HepG2 (cell line): ENCODE data around the gene C9orf50. TPM values are rescaled to one million over a fixed set of nuclear protein-coding genes. Genes with fewer than 3 reads are reported as not detected.
A peak's percentile ranks its signal among the peaks of the same experiment; 100 is the strongest.

Source experiments
- BATF2 ChIP-seq: sonication (generic); formaldehyde crosslinking; IDR thresholded peaks from 2 replicates; pipeline ENCODE4 v1.8.0; 2022; ENCODE audit warnings: mild to moderate bottlenecking, missing genetic modification reagents, moderate library complexity
- HDAC1 ChIP-seq: sonication (generic); formaldehyde crosslinking; IDR thresholded peaks from 2 replicates; pipeline ENCODE4 v1.5.1; 2020; ENCODE audit warnings: mild to moderate bottlenecking, missing genetic modification reagents
- HMGXB4 ChIP-seq, 2 experiments: sonication (generic) in 1 of 2; formaldehyde crosslinking in 1 of 2; IDR thresholded peaks; 2 replicates each; pipeline versions ENCODE4 v1.4.0 to v1.6.1; 2018 to 2020; ENCODE audit warnings: missing genetic modification reagents in 2 of 2, borderline replicate concordance in 1 of 2, low read depth in 1 of 2, mild to moderate bottlenecking in 1 of 2, missing biosample characterization in 1 of 2
- KAT7 ChIP-seq: IDR thresholded peaks from 2 replicates; pipeline ENCODE4 v1.6.1; 2018; ENCODE audit warnings: borderline replicate concordance, missing compliant biosample characterization
- MAFK ChIP-seq, 2 experiments: IDR thresholded peaks in 1 of 2; conservative IDR thresholded peaks in 1 of 2; 2 replicates each; pipeline ENCODE4 v1.6.1; 2011; ENCODE audit warnings: improper control_type of control experiment in 2 of 2, low read length in 2 of 2
- MIXL1 ChIP-seq: IDR thresholded peaks from 2 replicates; pipeline ENCODE4 v1.6.1; 2016
- MXD1 ChIP-seq: sonication (generic); formaldehyde crosslinking; IDR thresholded peaks from 2 replicates; pipeline ENCODE4 v1.4.0; 2020; ENCODE audit warnings: mild to moderate bottlenecking, missing genetic modification reagents
- NFIB ChIP-seq: sonication (generic); formaldehyde crosslinking; IDR thresholded peaks from 2 replicates; pipeline ENCODE4 v1.9.0; 2021; ENCODE audit warnings: missing genetic modification reagents, mild to moderate bottlenecking, borderline replicate concordance
- NFYC ChIP-seq: IDR thresholded peaks from 2 replicates; pipeline ENCODE4 v1.6.1; 2016; ENCODE audit warnings: missing genetic modification reagents, missing compliant biosample characterization
- PATZ1 ChIP-seq: sonication (generic); formaldehyde crosslinking; IDR thresholded peaks from 2 replicates; pipeline ENCODE4 v1.4.0; 2020; ENCODE audit warnings: missing genetic modification reagents
- RAD51 ChIP-seq: fragments of 450-650 bp; IDR thresholded peaks from 2 replicates; pipeline ENCODE4 v1.6.1; 2016; ENCODE audit warnings: borderline replicate concordance
- RFXANK ChIP-seq: IDR thresholded peaks from 2 replicates; pipeline ENCODE4 v1.6.1; 2016
- SP140L ChIP-seq: sonication (generic); formaldehyde crosslinking; IDR thresholded peaks from 2 replicates; pipeline ENCODE4 v1.4.0; 2020; ENCODE audit warnings: missing genetic modification reagents, borderline replicate concordance
- ZNF12 ChIP-seq: sonication (generic); formaldehyde crosslinking; IDR thresholded peaks from 2 replicates; pipeline ENCODE4 v1.5.0; 2020; ENCODE audit warnings: missing genetic modification reagents
- ZNF563 ChIP-seq: sonication (generic); formaldehyde crosslinking; IDR thresholded peaks from 2 replicates; pipeline ENCODE4 v1.8.0; 2022; ENCODE audit warnings: mild to moderate bottlenecking, moderate library complexity, missing genetic modification reagents
- ZNF589 ChIP-seq: sonication (generic); formaldehyde crosslinking; conservative IDR thresholded peaks from 2 replicates; pipeline ENCODE4 v1.8.0; 2022; ENCODE audit warnings: mild to moderate bottlenecking, moderate library complexity, missing genetic modification reagents
- ZNF615 ChIP-seq: sonication (generic); formaldehyde crosslinking; IDR thresholded peaks from 2 replicates; pipeline ENCODE4 v1.5.0; 2020; ENCODE audit warnings: mild to moderate bottlenecking, missing genetic modification reagents, borderline replicate concordance
- ZNF639 ChIP-seq: conservative IDR thresholded peaks from 2 replicates; pipeline ENCODE4 v1.6.1; 2018; ENCODE audit warnings: missing genetic modification reagents
- ZNF704 ChIP-seq: sonication (generic); formaldehyde crosslinking; IDR thresholded peaks from 2 replicates; pipeline ENCODE4 v1.8.1; 2023; ENCODE audit warnings: mild to moderate bottlenecking, inconsistent platforms, moderate library complexity, missing genetic modification reagents, borderline replicate concordance
- ZNF768 ChIP-seq: sonication (generic); formaldehyde crosslinking; IDR thresholded peaks from 2 replicates; pipeline ENCODE4 v1.4.0; 2020; ENCODE audit warnings: missing genetic modification reagents
- ZNF878 ChIP-seq: sonication (generic); formaldehyde crosslinking; IDR thresholded peaks from 2 replicates; pipeline ENCODE4 v1.8.1; 2023; ENCODE audit warnings: mild to moderate bottlenecking, missing genetic modification reagents, moderate library complexity
- ZNF891 ChIP-seq: sonication (generic); formaldehyde crosslinking; IDR thresholded peaks from 2 replicates; pipeline ENCODE4 v1.5.0; 2020; ENCODE audit warnings: mild to moderate bottlenecking, missing genetic modification reagents
- ZSCAN22 ChIP-seq: sonication (generic); formaldehyde crosslinking; IDR thresholded peaks from 2 replicates; pipeline ENCODE4 v1.4.0; 2020; ENCODE audit warnings: mild to moderate bottlenecking, missing genetic modification reagents
- polyA plus RNA-seq, 8 experiments: library from polyadenylated mRNA; depleted of rRNA in 3 of 8; stranded (reverse) in 7 of 8; unstranded in 1 of 8; fragments of >200 nt; fragmentation: Illumina TruSeq in 4 of 8; extraction: Trizol in 4 of 8; gene quantifications; 2 replicates each; pipeline versions ENCODE4 v1.2.1 to v1.2.3, GENCODE V29; 2011 to 2016; ENCODE audit warnings: low read depth in 4 of 8, missing spikeins in 1 of 8, mixed read lengths in 1 of 8; ENCODE audit not compliant: insufficient read depth in 1 of 8
- total RNA-seq, 5 experiments: library from RNA; depleted of rRNA; stranded (reverse); fragments of >200 nt; fragmentation: Illumina TruSeq; extraction: Trizol; gene quantifications; 2 replicates each; pipeline ENCODE4 v1.2.3, GENCODE V29; 2016; ENCODE audit warnings: low read depth in 1 of 5

C9orf50 gene
- total and polyA plus RNA-seq, 2 of the 13 experiments (the other 11 are each of a cell fraction or from before 2014, with no cell fraction given): not detected

GRCh38 chr9:129567842-129568559, 52.9 kb downstream of the C9orf50 start (continued):
- TF ChIP-seq NFYC (CRISPR knock-in tag) (peak; percentile 11; the same call in 1 of the 2 replicates), ZNF891 (CRISPR knock-in tag) (peak; percentile 75), RAD51 (no peak), MIXL1 (CRISPR knock-in tag) (no peak), ZNF768 (CRISPR knock-in tag) (no peak; the same call in 1 of the 2 replicates), ZNF615 (CRISPR knock-in tag) (no peak), ZNF639 (no peak; the same call in 1 of the 2 replicates), RFXANK (no peak), NFIB (no peak), ZNF563 (CRISPR knock-in tag) (no peak), MXD1 (CRISPR knock-in tag) (peak; percentile 74; the same call in 1 of the 2 replicates), MAFK (conservative IDR thresholded peaks at IDR 0.05 in 1 of 2, IDR thresholded peaks at IDR 0.05 in 1 of 2; ENCODE audit: low read length in 2 of 2) (no peak), ZNF704 (CRISPR knock-in tag) (peak; percentile 88; the same call in 1 of the 2 replicates), SP140L (CRISPR knock-in tag) (no peak; the same call in 1 of the 2 replicates), HDAC1 (CRISPR knock-in tag) (peak; percentile 33), ZNF878 (CRISPR knock-in tag) (peak; percentile 10; the same call in 1 of the 2 replicates), ZSCAN22 (no peak), KAT7 (no peak; the same call in 1 of the 2 replicates), BATF2 (CRISPR knock-in tag) (no peak), PATZ1 (CRISPR knock-in tag) (peak; percentile 71), ZNF589 (CRISPR knock-in tag) (no peak), ZNF12 (CRISPR knock-in tag) (no peak), HMGXB4 (CRISPR knock-in tag; IDR thresholded peaks at IDR 0.05; ENCODE audit: borderline replicate concordance in 1 of 2, low read depth in 1 of 2) (peak in 1 of 2 experiments; percentile 66; a peak in 2 of 4 replicates)
